SU-DHL-6 (cell line): ENCODE data around the gene IFITM1.

Source experiments
- CTCF ChIP-seq: fragments of 200-600 bp; sonication (generic); IDR thresholded peaks from one replicate; pipeline ENCODE4 v1.5.1; 2017; ENCODE audit warnings: antibody characterized with exemption, mild to moderate bottlenecking, low read length, moderate library complexity; ENCODE audit not compliant: insufficient read depth, poor library complexity, severe bottlenecking
- EZH2phosphoT487 ChIP-seq: fragments of 200-600 bp; sonication (generic), shearing (Covaris generic); conservative IDR thresholded peaks from 2 replicates; pipeline ENCODE4 v1.6.1; 2018; ENCODE audit warnings: mild to moderate bottlenecking, antibody characterized with exemption, low read length, moderate library complexity, mixed read lengths

- TF ChIP-seq CTCF (no peak), EZH2phosphoT487 (no peak)
Observed at GRCh38 chr11:288478-289397, 25.1 kb upstream of the IFITM1 start, which contains the start of gene PGGHG.
